WI38 (cell line): Measurements from ENCODE around the gene CRCP.
"Not testable (repeated sequence)": the region's sequence is repeated elsewhere in the genome, so short reads cannot be mapped to it uniquely, and the experiment has no call there.

Experiments
- H3K4me3 ChIP-seq: 2 replicates; pipeline ENCODE4 v1.5.1; 2011; ENCODE audit warnings: low read depth, mild to moderate bottlenecking, control low read depth, low read length
- CTCF ChIP-seq: IDR thresholded peaks from 2 replicates; pipeline ENCODE4 v1.5.1; 2012; ENCODE audit warnings: low read depth, mild to moderate bottlenecking, control low read depth, low read length

CRCP gene

DNA sequence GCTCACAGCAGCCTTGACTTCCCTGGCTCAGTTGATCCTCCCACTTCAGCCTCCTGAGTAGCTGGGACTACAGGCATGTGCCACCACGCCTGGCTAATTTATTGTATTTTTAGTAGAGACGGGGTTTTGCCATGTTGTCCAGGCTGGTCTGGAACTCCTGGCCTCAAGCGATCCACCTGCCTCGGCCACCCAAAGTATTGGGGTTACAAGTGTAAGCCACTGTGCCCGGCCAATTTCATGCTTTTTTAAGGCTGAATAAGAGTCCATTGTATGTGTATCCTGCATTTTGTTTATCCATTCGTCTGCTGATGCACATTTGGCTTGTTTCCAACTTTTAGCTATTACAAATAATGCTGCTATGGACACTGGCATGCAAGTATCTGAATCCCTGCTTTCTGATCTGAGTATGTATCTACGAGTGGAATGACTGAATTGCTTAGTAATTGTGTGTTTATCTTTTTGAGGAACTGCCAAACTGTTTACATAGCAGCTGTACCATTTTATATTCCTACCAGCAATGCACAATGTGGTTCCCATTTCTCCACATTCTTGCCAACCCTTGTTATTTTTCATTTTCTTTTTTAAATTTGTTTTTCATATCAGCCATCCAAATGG, 53.2 kb downstream of the CRCP start:
- H3K4me3 ChIP-seq: no peak overlapping the region
- no peak for TF ChIP-seq CTCF

- H3K4me3 ChIP-seq: no peak overlapping the region
- no peak for TF ChIP-seq CTCF
Observed at GRCh38 chr7:66169616-66170015, 55.0 kb downstream of the CRCP start.

- no peak for TF ChIP-seq CTCF
- H3K4me3 ChIP-seq: no peak overlapping the region
Observed at GRCh38 chr7:66170309-66171231, 55.9 kb downstream of the CRCP start.

DNA sequence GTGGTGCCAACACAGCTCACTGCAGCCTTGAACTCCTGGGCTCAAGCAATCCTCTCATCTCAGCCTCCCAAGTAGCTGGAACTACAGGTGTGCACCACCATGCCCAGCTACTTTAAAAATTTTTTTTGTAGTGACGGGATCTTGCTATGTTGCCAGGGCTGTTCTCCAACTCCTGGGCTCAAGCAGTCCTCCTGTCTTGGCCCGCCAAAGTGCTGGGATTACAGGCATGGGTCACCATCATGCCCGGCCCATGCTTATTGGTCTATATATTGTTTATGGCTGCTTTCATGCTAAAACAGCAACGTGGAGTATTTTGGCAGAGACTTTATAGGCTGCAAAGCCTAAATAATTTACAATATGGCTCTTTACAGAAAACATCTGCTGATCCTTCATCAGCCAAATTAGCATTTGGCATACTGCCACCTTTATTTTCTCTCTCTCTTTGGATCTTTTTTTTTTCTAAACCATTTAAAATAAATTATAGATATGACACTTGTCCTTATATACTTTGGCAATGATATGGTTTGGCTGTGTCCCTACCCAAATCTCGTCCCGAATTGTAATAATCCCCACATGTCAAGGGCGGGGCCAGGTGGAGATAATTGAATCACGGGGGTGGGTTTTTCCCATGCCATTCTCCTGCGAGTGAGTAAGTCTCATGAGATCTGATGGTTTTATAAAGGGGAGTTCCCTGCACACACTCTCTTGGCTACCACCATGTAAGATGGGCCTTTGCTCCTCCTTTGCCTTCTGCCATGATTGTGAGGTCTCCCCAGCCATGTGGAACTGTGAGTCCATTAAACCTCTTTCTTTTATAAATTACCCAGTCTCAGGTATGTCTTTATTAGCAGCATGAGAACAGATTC, 58.1 kb downstream of the CRCP start:
- not testable (repeated sequence) for H3K4me3 ChIP-seq

GRCh38 chr7:66173856-66174255, 59.2 kb downstream of the CRCP start:
- no peak overlapping the region for H3K4me3 ChIP-seq
- TF ChIP-seq CTCF: no peak

DNA sequence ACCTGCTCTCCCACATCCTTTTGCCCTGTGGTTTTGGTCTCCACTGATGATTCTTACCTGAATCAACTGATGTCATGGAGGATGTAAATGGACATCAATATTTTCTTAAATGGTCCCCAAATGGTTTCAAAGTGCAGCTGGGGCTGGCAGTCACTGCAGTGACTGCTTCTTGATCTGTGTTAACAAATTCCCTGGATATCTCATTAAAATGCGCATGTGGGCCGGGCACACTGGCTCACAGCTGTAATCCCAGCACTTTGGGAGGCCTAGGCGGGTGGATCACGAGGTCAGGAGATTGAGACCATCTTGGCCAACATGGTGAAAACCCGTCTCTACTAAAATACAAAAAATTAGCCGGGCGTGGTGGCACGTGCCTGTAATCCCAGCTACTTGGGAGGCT, 60.4 kb downstream of the CRCP start:
- H3K4me3 ChIP-seq: not testable (repeated sequence)

- no peak for TF ChIP-seq CTCF
- no peak overlapping the region for H3K4me3 ChIP-seq
Observed at GRCh38 chr7:66176914-66177313, 62.3 kb downstream of the CRCP start.

DNA sequence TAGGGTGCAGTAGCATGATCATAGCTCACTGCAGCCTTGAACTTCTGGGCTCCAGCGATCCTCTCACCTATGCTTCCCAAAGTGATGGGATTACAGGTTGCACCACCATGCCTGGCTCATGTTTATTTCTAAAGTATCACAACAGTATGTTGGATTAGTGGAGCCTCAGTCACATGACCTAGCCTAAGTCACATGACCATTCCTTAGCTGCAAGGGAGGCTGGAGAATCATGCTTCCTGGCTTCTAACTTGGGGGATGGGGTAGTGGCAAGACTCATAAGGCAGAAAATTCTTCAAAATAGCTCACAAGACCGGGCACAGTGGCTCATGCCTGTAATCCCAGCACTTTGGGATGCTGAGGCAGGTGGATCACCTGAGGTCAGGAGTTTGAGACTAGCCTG, 63.6 kb downstream of the CRCP start:
- TF ChIP-seq CTCF: no peak
- H3K4me3 ChIP-seq: no peak overlapping the region
